Panc1 (cell line): ENCODE data around the gene HGF.

Experiments used
- POLR2AphosphoS5 ChIP-seq: IDR thresholded peaks from 2 replicates; pipeline ENCODE4 v1.6.1; 2012; ENCODE audit warnings: mild to moderate bottlenecking, low read depth, low read length, moderate library complexity
- SIN3A ChIP-seq: IDR thresholded peaks from 2 replicates; pipeline ENCODE4 v1.6.1; 2012; ENCODE audit warnings: low read depth, mild to moderate bottlenecking, low read length, moderate library complexity, borderline replicate concordance; ENCODE audit not compliant: insufficient read depth
- TCF7L2 ChIP-seq: IDR thresholded peaks from 2 replicates; pipeline ENCODE4 v1.6.1; 2011; ENCODE audit warnings: mild to moderate bottlenecking, low read depth, low read length, inconsistent platforms
- TF ChIP-seq, protein P1 (sequence below): fragments of 450-650 bp; IDR thresholded peaks from 2 replicates; pipeline ENCODE4 v1.5.1; 2017; ENCODE audit warnings: mild to moderate bottlenecking
- TF ChIP-seq, protein P2 (sequence below), 2 experiments: IDR thresholded peaks; 2 replicates each; pipeline ENCODE4 v1.6.1; 2011 to 2012; ENCODE audit warnings: low read depth in 2 of 2, control low read depth in 1 of 2, low read length in 1 of 2, mild to moderate bottlenecking in 1 of 2, moderate library complexity in 1 of 2; ENCODE audit not compliant: insufficient read depth in 1 of 2

DNA sequence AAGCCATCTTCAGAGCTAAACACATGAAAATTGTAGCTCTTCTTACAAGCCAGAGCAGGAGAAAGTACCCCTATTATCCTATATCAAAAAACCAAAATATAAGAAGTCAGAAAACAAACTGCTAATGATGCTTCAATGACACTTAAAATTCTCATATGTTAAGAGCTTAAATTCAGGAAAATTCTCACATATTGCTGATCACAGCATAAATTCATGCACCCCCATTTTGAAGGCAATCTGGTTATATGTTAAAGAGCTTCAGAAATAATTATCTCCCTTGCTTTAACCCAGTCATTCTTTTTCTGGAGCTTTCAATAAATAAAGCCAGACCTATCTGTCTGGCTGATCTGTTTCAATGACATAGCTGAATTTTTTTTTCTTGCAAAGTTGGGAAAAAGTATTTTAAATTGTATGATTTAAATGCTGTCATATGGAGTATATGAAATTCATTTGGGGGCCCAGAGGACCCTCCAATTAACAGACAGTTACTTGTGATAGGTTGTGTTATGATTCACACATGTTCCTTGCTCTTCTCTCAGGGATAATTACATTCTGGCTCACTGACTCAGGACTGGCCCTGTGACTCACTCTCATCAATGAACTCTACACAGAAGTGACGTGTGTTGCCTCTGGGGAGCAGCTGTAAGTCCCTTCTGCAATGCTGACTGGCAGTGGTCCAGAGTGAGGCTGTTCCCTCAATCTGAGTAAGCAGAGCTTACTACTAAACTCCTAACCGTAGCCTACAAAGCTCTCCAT is 85.2 kb downstream of the HGF start:
- TF ChIP-seq, protein P1, sequence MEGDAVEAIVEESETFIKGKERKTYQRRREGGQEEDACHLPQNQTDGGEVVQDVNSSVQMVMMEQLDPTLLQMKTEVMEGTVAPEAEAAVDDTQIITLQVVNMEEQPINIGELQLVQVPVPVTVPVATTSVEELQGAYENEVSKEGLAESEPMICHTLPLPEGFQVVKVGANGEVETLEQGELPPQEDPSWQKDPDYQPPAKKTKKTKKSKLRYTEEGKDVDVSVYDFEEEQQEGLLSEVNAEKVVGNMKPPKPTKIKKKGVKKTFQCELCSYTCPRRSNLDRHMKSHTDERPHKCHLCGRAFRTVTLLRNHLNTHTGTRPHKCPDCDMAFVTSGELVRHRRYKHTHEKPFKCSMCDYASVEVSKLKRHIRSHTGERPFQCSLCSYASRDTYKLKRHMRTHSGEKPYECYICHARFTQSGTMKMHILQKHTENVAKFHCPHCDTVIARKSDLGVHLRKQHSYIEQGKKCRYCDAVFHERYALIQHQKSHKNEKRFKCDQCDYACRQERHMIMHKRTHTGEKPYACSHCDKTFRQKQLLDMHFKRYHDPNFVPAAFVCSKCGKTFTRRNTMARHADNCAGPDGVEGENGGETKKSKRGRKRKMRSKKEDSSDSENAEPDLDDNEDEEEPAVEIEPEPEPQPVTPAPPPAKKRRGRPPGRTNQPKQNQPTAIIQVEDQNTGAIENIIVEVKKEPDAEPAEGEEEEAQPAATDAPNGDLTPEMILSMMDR = no peak
- TF ChIP-seq, protein P2, sequence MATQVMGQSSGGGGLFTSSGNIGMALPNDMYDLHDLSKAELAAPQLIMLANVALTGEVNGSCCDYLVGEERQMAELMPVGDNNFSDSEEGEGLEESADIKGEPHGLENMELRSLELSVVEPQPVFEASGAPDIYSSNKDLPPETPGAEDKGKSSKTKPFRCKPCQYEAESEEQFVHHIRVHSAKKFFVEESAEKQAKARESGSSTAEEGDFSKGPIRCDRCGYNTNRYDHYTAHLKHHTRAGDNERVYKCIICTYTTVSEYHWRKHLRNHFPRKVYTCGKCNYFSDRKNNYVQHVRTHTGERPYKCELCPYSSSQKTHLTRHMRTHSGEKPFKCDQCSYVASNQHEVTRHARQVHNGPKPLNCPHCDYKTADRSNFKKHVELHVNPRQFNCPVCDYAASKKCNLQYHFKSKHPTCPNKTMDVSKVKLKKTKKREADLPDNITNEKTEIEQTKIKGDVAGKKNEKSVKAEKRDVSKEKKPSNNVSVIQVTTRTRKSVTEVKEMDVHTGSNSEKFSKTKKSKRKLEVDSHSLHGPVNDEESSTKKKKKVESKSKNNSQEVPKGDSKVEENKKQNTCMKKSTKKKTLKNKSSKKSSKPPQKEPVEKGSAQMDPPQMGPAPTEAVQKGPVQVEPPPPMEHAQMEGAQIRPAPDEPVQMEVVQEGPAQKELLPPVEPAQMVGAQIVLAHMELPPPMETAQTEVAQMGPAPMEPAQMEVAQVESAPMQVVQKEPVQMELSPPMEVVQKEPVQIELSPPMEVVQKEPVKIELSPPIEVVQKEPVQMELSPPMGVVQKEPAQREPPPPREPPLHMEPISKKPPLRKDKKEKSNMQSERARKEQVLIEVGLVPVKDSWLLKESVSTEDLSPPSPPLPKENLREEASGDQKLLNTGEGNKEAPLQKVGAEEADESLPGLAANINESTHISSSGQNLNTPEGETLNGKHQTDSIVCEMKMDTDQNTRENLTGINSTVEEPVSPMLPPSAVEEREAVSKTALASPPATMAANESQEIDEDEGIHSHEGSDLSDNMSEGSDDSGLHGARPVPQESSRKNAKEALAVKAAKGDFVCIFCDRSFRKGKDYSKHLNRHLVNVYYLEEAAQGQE (IDR thresholded peaks at IDR 0.05; ENCODE audit: insufficient read depth in 1 of 2, low read depth in 2 of 2, low read length in 1 of 2) = no peak
- TF ChIP-seq SIN3A (no peak), TCF7L2 (no peak), POLR2AphosphoS5 (no peak)
